ENCODE results near the gene S100A3. TPM values are rescaled to one million over a fixed set of nuclear protein-coding genes. Genes with fewer than 3 reads are reported as not detected.
"Not testable (repeated sequence)": the region's sequence is repeated elsewhere in the genome, so short reads cannot be mapped to it uniquely, and the experiment has no call there.

The S100A3 gene
- total and polyA plus RNA-seq, 12 donors: 0.30 to 6.3 (median 2.5) TPM; not detected in 6

GRCh38 chr1:153526132-153526543, 22.9 kb downstream of the S100A3 start:
- Histone ChIP-seq H3K4me3 (no peak overlapping the region), H3K27me3 (no peaks in the 10 kb centered on the region), H3K9me3 (no peaks in the 10 kb centered on the region), H3K4me1 (peaks cover 0 to 19% (median 14%) of the 10 kb centered on the region in 9 donors), H3K27ac (peak overlapping the region in 1 of 10 donors; percentile 18), H3K36me3 (no peaks in the 10 kb centered on the region)
- intact Hi-C loops (cut with DNase I): no loop called here
- ATAC-seq (peak in 4 of 8 donors; percentile 19 to 37 (median 28)), DNase-seq (no peak)
- 29 to 33% methylated on average over 8 of the region's 8 CpGs for WGBS, 2 donors
- TF ChIP-seq, protein P1, sequence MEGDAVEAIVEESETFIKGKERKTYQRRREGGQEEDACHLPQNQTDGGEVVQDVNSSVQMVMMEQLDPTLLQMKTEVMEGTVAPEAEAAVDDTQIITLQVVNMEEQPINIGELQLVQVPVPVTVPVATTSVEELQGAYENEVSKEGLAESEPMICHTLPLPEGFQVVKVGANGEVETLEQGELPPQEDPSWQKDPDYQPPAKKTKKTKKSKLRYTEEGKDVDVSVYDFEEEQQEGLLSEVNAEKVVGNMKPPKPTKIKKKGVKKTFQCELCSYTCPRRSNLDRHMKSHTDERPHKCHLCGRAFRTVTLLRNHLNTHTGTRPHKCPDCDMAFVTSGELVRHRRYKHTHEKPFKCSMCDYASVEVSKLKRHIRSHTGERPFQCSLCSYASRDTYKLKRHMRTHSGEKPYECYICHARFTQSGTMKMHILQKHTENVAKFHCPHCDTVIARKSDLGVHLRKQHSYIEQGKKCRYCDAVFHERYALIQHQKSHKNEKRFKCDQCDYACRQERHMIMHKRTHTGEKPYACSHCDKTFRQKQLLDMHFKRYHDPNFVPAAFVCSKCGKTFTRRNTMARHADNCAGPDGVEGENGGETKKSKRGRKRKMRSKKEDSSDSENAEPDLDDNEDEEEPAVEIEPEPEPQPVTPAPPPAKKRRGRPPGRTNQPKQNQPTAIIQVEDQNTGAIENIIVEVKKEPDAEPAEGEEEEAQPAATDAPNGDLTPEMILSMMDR (IDR thresholded peaks at IDR 0.05): no peak

- TF ChIP-seq, protein P1 (IDR thresholded peaks at IDR 0.05): no peak
- WGBS, 2 donors: 50 to 65% methylated on average over 3 of the region's 3 CpGs
- ATAC-seq (peak in 5 of 8 donors; percentile 44 to 81 (median 50)), DNase-seq (no peak)
- H3K27ac ChIP-seq: peak overlapping the region in 1 of 10 donors; percentile 14
- H3K4me1 ChIP-seq: peaks cover 0 to 19% (median 14%) of the 10 kb centered on the region in 9 donors
- no peaks in the 10 kb centered on the region for H3K36me3 ChIP-seq
- intact Hi-C loops (cut with DNase I): no loop called here
- H3K27me3 ChIP-seq: no peaks in the 10 kb centered on the region
- no peaks in the 10 kb centered on the region for H3K9me3 ChIP-seq
- H3K4me3 ChIP-seq: no peak overlapping the region
Measured at GRCh38 chr1:153525088-153525728, 23.9 kb downstream of the S100A3 start.

GRCh38 chr1:153522353-153523048, 26.6 kb downstream of the S100A3 start:
- not testable (repeated sequence) for H3K36me3 ChIP-seq
- WGBS, 2 donors: 78 to 80% methylated on average over 13 to 14 of the region's 14 CpGs

GRCh38 chr1:153521808-153522207, 27.2 kb downstream of the S100A3 start:
- DNase-seq; intact Hi-C loops (cut with DNase I); H3K9me3 ChIP-seq; H3K36me3 ChIP-seq; ATAC-seq; H3K27me3 ChIP-seq; H3K4me3 ChIP-seq; H3K27ac ChIP-seq: not testable (repeated sequence)
- H3K4me1 ChIP-seq: peaks cover 0 to 28% (median 14%) of the 10 kb centered on the region in 9 donors
- WGBS, 2 donors: 97% methylated on average over 33 to 37 of the region's 37 CpGs

More at GRCh38 chr1:153522353-153523048, 26.6 kb downstream of the S100A3 start:
- H3K27me3 ChIP-seq; DNase-seq; H3K9me3 ChIP-seq; intact Hi-C loops (cut with DNase I); H3K4me3 ChIP-seq; H3K27ac ChIP-seq; ATAC-seq: not testable (repeated sequence)
- H3K4me1 ChIP-seq: peaks cover 0 to 28% (median 14%) of the 10 kb centered on the region in 9 donors

- TF ChIP-seq, protein P1 (IDR thresholded peaks at IDR 0.05): no peak
- no peaks in the 10 kb centered on the region for H3K36me3 ChIP-seq
- no peak overlapping the region for H3K27ac ChIP-seq
- no peaks in the 10 kb centered on the region for H3K27me3 ChIP-seq
- H3K4me3 ChIP-seq: no peak overlapping the region
- peaks cover 0 to 25% (median 8%) of the 10 kb centered on the region in 9 donors for H3K4me1 ChIP-seq
- DNase-seq (no peak), ATAC-seq (no peak)
- 92 to 96% methylated on average over 4 of the region's 4 CpGs for WGBS, 2 donors
- intact Hi-C loops (cut with DNase I): no loop called here
- no peaks in the 10 kb centered on the region for H3K9me3 ChIP-seq
Measured at GRCh38 chr1:153520818-153521476, 28.1 kb downstream of the S100A3 start.

GRCh38 chr1:153520137-153520691, 28.8 kb downstream of the S100A3 start:
- peaks cover 0 to 26% (median 4%) of the 10 kb centered on the region in 9 donors for H3K4me1 ChIP-seq
- WGBS, 2 donors: 87 to 90% methylated on average over 5 of the region's 5 CpGs
- H3K27me3 ChIP-seq: not testable (repeated sequence)

More at GRCh38 chr1:153520137-153520691, 28.8 kb downstream of the S100A3 start:
- DNase-seq; intact Hi-C loops (cut with DNase I); H3K36me3 ChIP-seq; H3K9me3 ChIP-seq; H3K4me3 ChIP-seq; H3K27ac ChIP-seq; ATAC-seq: not testable (repeated sequence)

Measured in heart right ventricle (tissue), 16 donors.